Measurements from ENCODE around the gene BBS7.

BBS7 gene

GRCh38 chr4:121827853-121828252, 42.4 kb downstream of the BBS7 start:
- H3K27me3 ChIP-seq (ENCODE audit: control insufficient read depth in 1 of 2, insufficient read depth in 2 of 2, low read length in 2 of 2) = no peaks in the 10 kb centered on the region
- no peak overlapping the region for H3K4me3 ChIP-seq (ENCODE audit: low read length in 2 of 2)
- no peak overlapping the region for H3K9ac ChIP-seq (ENCODE audit: low read length in 2 of 2)
- H3K9me3 ChIP-seq (ENCODE audit: control insufficient read depth in 2 of 2, low read length in 2 of 2) = no peaks in the 10 kb centered on the region
- H3K4me1 ChIP-seq (ENCODE audit: control insufficient read depth, insufficient read depth, low read length) = peaks cover 6% of the 10 kb centered on the region
- H3K27ac ChIP-seq (ENCODE audit: low read length) = no peak overlapping the region
- H3K36me3 ChIP-seq (ENCODE audit: control insufficient read depth in 2 of 2, insufficient read depth in 2 of 2, low read length in 2 of 2) = peaks cover 7 to 11% of the 10 kb centered on the region in 2 donors

GRCh38 chr4:121824950-121825349, 45.3 kb downstream of the BBS7 start:
- Histone ChIP-seq H3K27ac (ENCODE audit: low read length) (no peak overlapping the region), H3K4me1 (ENCODE audit: control insufficient read depth, insufficient read depth, low read length) (peaks cover 6% of the 10 kb centered on the region), H3K9me3 (ENCODE audit: control insufficient read depth in 2 of 2, low read length in 2 of 2) (no peaks in the 10 kb centered on the region), H3K36me3 (ENCODE audit: control insufficient read depth in 2 of 2, insufficient read depth in 2 of 2, low read length in 2 of 2) (peaks cover 7 to 11% of the 10 kb centered on the region in 2 donors), H3K4me3 (ENCODE audit: low read length in 2 of 2) (no peak overlapping the region), H3K9ac (ENCODE audit: low read length in 2 of 2) (no peak overlapping the region), H3K27me3 (ENCODE audit: control insufficient read depth in 1 of 2, insufficient read depth in 2 of 2, low read length in 2 of 2) (no peaks in the 10 kb centered on the region)

GRCh38 chr4:121824171-121824527, 46.1 kb downstream of the BBS7 start:
- no peaks in the 10 kb centered on the region for H3K9me3 ChIP-seq (ENCODE audit: control insufficient read depth in 2 of 2, low read length in 2 of 2)
- peaks cover 2 to 7% of the 10 kb centered on the region in 2 donors for H3K36me3 ChIP-seq (ENCODE audit: control insufficient read depth in 2 of 2, insufficient read depth in 2 of 2, low read length in 2 of 2)
- peak overlapping the region; percentile 68 for H3K27ac ChIP-seq (ENCODE audit: low read length)
- H3K27me3 ChIP-seq (ENCODE audit: control insufficient read depth in 1 of 2, insufficient read depth in 2 of 2, low read length in 2 of 2) = no peaks in the 10 kb centered on the region
- H3K4me1 ChIP-seq (ENCODE audit: control insufficient read depth, insufficient read depth, low read length) = peaks cover 6% of the 10 kb centered on the region
- peak overlapping the region; percentile 75 to 82 for H3K4me3 ChIP-seq (ENCODE audit: low read length in 2 of 2)
- peak overlapping the region; percentile 86 to 89 for H3K9ac ChIP-seq (ENCODE audit: low read length in 2 of 2)

GRCh38 chr4:121823505-121824170, 46.6 kb downstream of the BBS7 start, which contains the start of gene CCNA2:
CCNA2 (minus strand) TSS chr4:121823883; CDS start chr4:121823628, 255 bp downstream.
- no peaks in the 10 kb centered on the region for H3K27me3 ChIP-seq (ENCODE audit: control insufficient read depth in 1 of 2, insufficient read depth in 2 of 2, low read length in 2 of 2)
- peak within 1 kb of the TSS; percentile 86 to 89 for H3K9ac ChIP-seq (ENCODE audit: low read length in 2 of 2)
- no peaks in the 10 kb centered on the region for H3K9me3 ChIP-seq (ENCODE audit: control insufficient read depth in 2 of 2, low read length in 2 of 2)
- H3K36me3 ChIP-seq (ENCODE audit: control insufficient read depth in 2 of 2, insufficient read depth in 2 of 2, low read length in 2 of 2) = peaks cover 2 to 8% of the 10 kb centered on the region in 2 donors
- peak within 1 kb of the TSS; percentile 68 for H3K27ac ChIP-seq (ENCODE audit: low read length)
- H3K4me1 ChIP-seq (ENCODE audit: control insufficient read depth, insufficient read depth, low read length) = peaks cover 6% of the 10 kb centered on the region
- peak within 1 kb of the TSS; percentile 75 to 82 for H3K4me3 ChIP-seq (ENCODE audit: low read length in 2 of 2)

- H3K27ac ChIP-seq (ENCODE audit: low read length) = no peak overlapping the region
- H3K36me3 ChIP-seq (ENCODE audit: control insufficient read depth in 2 of 2, insufficient read depth in 2 of 2, low read length in 2 of 2) = peaks cover 3 to 14% of the 10 kb centered on the region in 2 donors
- H3K4me1 ChIP-seq (ENCODE audit: control insufficient read depth, insufficient read depth, low read length) = peaks cover 6% of the 10 kb centered on the region
- H3K9me3 ChIP-seq (ENCODE audit: control insufficient read depth in 2 of 2, low read length in 2 of 2) = no peaks in the 10 kb centered on the region
- H3K27me3 ChIP-seq (ENCODE audit: control insufficient read depth in 1 of 2, insufficient read depth in 2 of 2, low read length in 2 of 2) = no peaks in the 10 kb centered on the region
- peak overlapping the region; percentile 75 to 82 for H3K4me3 ChIP-seq (ENCODE audit: low read length in 2 of 2)
- no peak overlapping the region for H3K9ac ChIP-seq (ENCODE audit: low read length in 2 of 2)
Observed at GRCh38 chr4:121822796-121823504, 47.3 kb downstream of the BBS7 start.

- no peak overlapping the region for H3K27ac ChIP-seq (ENCODE audit: low read length)
- H3K27me3 ChIP-seq (ENCODE audit: control insufficient read depth in 1 of 2, insufficient read depth in 2 of 2, low read length in 2 of 2) = no peaks in the 10 kb centered on the region
- peaks cover 4 to 16% of the 10 kb centered on the region in 2 donors for H3K36me3 ChIP-seq (ENCODE audit: control insufficient read depth in 2 of 2, insufficient read depth in 2 of 2, low read length in 2 of 2)
- no peak overlapping the region for H3K4me3 ChIP-seq (ENCODE audit: low read length in 2 of 2)
- H3K9me3 ChIP-seq (ENCODE audit: control insufficient read depth in 2 of 2, low read length in 2 of 2) = no peaks in the 10 kb centered on the region
- H3K4me1 ChIP-seq (ENCODE audit: control insufficient read depth, insufficient read depth, low read length) = peaks cover 6% of the 10 kb centered on the region
- no peak overlapping the region for H3K9ac ChIP-seq (ENCODE audit: low read length in 2 of 2)
Observed at GRCh38 chr4:121822047-121822446, 48.2 kb downstream of the BBS7 start.

- H3K9ac ChIP-seq (ENCODE audit: low read length in 2 of 2) = no peak overlapping the region
- no peaks in the 10 kb centered on the region for H3K9me3 ChIP-seq (ENCODE audit: control insufficient read depth in 2 of 2, low read length in 2 of 2)
- no peak overlapping the region for H3K27ac ChIP-seq (ENCODE audit: low read length)
- peaks cover 4 to 28% of the 10 kb centered on the region in 2 donors for H3K36me3 ChIP-seq (ENCODE audit: control insufficient read depth in 2 of 2, insufficient read depth in 2 of 2, low read length in 2 of 2)
- peaks cover 6% of the 10 kb centered on the region for H3K4me1 ChIP-seq (ENCODE audit: control insufficient read depth, insufficient read depth, low read length)
- H3K4me3 ChIP-seq (ENCODE audit: low read length in 2 of 2) = no peak overlapping the region
- no peaks in the 10 kb centered on the region for H3K27me3 ChIP-seq (ENCODE audit: control insufficient read depth in 1 of 2, insufficient read depth in 2 of 2, low read length in 2 of 2)
Observed at GRCh38 chr4:121819216-121819965, 50.9 kb downstream of the BBS7 start.

GRCh38 chr4:121818215-121818614, 52.1 kb downstream of the BBS7 start:
- H3K36me3 ChIP-seq (ENCODE audit: control insufficient read depth in 2 of 2, insufficient read depth in 2 of 2, low read length in 2 of 2) = peaks cover 5 to 35% of the 10 kb centered on the region in 2 donors
- no peak overlapping the region for H3K4me3 ChIP-seq (ENCODE audit: low read length in 2 of 2)
- H3K9me3 ChIP-seq (ENCODE audit: control insufficient read depth in 2 of 2, low read length in 2 of 2) = no peaks in the 10 kb centered on the region
- peaks cover 2% of the 10 kb centered on the region for H3K4me1 ChIP-seq (ENCODE audit: control insufficient read depth, insufficient read depth, low read length)
- no peak overlapping the region for H3K9ac ChIP-seq (ENCODE audit: low read length in 2 of 2)
- no peaks in the 10 kb centered on the region for H3K27me3 ChIP-seq (ENCODE audit: control insufficient read depth in 1 of 2, insufficient read depth in 2 of 2, low read length in 2 of 2)
- H3K27ac ChIP-seq (ENCODE audit: low read length) = no peak overlapping the region

- H3K4me3 ChIP-seq (ENCODE audit: low read length in 2 of 2) = no peak overlapping the region
- H3K27ac ChIP-seq (ENCODE audit: low read length) = no peak overlapping the region
- no peaks in the 10 kb centered on the region for H3K9me3 ChIP-seq (ENCODE audit: control insufficient read depth in 2 of 2, low read length in 2 of 2)
- no peaks in the 10 kb centered on the region for H3K4me1 ChIP-seq (ENCODE audit: control insufficient read depth, insufficient read depth, low read length)
- H3K9ac ChIP-seq (ENCODE audit: low read length in 2 of 2) = no peak overlapping the region
- no peaks in the 10 kb centered on the region for H3K27me3 ChIP-seq (ENCODE audit: control insufficient read depth in 1 of 2, insufficient read depth in 2 of 2, low read length in 2 of 2)
- H3K36me3 ChIP-seq (ENCODE audit: control insufficient read depth in 2 of 2, insufficient read depth in 2 of 2, low read length in 2 of 2) = peaks cover 10 to 40% of the 10 kb centered on the region in 2 donors
Observed at GRCh38 chr4:121817701-121818100, 52.6 kb downstream of the BBS7 start.

- H3K27me3 ChIP-seq (ENCODE audit: control insufficient read depth in 1 of 2, insufficient read depth in 2 of 2, low read length in 2 of 2) = no peaks in the 10 kb centered on the region
- no peak overlapping the region for H3K4me3 ChIP-seq (ENCODE audit: low read length in 2 of 2)
- H3K27ac ChIP-seq (ENCODE audit: low read length) = no peak overlapping the region
- H3K36me3 ChIP-seq (ENCODE audit: control insufficient read depth in 2 of 2, insufficient read depth in 2 of 2, low read length in 2 of 2) = peaks cover 11 to 47% of the 10 kb centered on the region in 2 donors
- H3K9ac ChIP-seq (ENCODE audit: low read length in 2 of 2) = no peak overlapping the region
- no peaks in the 10 kb centered on the region for H3K9me3 ChIP-seq (ENCODE audit: control insufficient read depth in 2 of 2, low read length in 2 of 2)
- H3K4me1 ChIP-seq (ENCODE audit: control insufficient read depth, insufficient read depth, low read length) = no peaks in the 10 kb centered on the region
Observed at GRCh38 chr4:121817006-121817405, 53.3 kb downstream of the BBS7 start.
